ENCODE data around the gene RPL22. TPM values are rescaled to one million over a fixed set of nuclear protein-coding genes. Genes with fewer than 3 reads are reported as not detected.

Gene RPL22
- total and polyA plus RNA-seq, 2 of the 8 experiments (the other 6 are each of a cell fraction or from before 2014, with no cell fraction given): 133 to 521 TPM

GRCh38 chr1:6246497-6247467, 47.4 kb upstream of the RPL22 start (continued):
- peak in 2 of 3 experiments; percentile 92; a peak in 3 of 4 replicates for TF ChIP-seq CTCF (IDR thresholded peaks at IDR 0.05; ENCODE audit: control extremely low read depth in 1 of 3, insufficient read depth in 1 of 3, low read depth in 1 of 3, low read length in 3 of 3)
- TF ChIP-seq CHD7 (IDR thresholded peaks at IDR 0.05; ENCODE audit: insufficient replicate concordance, low read length): no peak
- TF ChIP-seq RAD21 (IDR thresholded peaks at IDR 0.05 in 1 of 2, conservative IDR thresholded peaks at IDR 0.05 in 1 of 2; ENCODE audit: low read depth in 2 of 2, low read length in 2 of 2): peak; percentile 93 to 94
- no peak for TF ChIP-seq E2F6 (IDR thresholded peaks at IDR 0.05)
- no peak for TF ChIP-seq YY1 (IDR thresholded peaks at IDR 0.05; ENCODE audit: low read depth, low read length)
